ENCODE results near the gene E2F4.

DNA sequence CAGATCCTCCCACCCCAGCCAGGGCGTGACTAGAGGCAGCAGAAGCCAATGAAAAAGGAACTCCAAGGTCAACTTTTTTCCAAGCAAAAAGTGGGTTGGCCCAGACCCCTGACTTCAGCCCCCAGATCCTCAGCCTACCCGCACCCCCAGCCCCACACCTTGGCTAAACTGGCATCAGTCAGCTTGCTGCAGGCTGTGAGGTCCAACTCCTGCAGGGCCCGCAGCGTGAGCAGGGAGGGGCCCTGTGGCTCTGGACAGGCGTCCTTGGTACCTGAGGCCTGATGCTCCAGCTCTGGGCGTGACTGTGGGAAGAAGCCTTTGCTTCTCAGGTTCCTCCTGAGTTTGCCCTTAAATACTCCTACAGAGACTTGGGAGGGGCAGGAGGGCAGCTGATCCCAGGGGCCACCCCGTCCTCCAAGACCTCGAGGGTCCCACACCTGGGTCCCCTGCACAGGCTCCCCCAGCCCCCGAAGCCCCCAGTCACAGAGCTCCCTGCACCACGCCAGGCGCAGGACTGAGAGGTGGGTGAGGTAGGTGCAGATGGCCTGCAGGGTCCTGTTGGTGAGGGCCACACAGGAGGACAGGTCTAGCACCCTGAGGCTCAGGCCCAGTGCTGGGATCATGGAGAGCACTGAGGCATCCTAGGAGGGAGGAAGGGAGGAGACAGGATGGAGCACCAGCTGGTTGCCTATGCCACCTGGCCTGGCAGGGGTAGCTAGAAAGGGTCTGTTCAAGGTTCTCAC lies 16.4 kb downstream of the E2F4 start:
- TF ChIP-seq CTCF (IDR thresholded peaks at IDR 0.05) (no peak), POLR2A (IDR thresholded peaks at IDR 0.05) (no peak)
